TTC549 (cell line): ENCODE data around the gene OR52I1.
A peak's percentile ranks its signal among the peaks of the same experiment; 100 is the strongest.

Experiments
- FAIRE-seq: peaks from 2 replicates; lab custom pipeline; 2012; peaks lifted over from hg19 to GRCh38; lab: Jason Lieb, UNC

OR52I1 gene

GRCh38 chr11:4611986-4612385 lies 18.1 kb downstream of the OR52I1 start:
- FAIRE-seq: no peak

DNA sequence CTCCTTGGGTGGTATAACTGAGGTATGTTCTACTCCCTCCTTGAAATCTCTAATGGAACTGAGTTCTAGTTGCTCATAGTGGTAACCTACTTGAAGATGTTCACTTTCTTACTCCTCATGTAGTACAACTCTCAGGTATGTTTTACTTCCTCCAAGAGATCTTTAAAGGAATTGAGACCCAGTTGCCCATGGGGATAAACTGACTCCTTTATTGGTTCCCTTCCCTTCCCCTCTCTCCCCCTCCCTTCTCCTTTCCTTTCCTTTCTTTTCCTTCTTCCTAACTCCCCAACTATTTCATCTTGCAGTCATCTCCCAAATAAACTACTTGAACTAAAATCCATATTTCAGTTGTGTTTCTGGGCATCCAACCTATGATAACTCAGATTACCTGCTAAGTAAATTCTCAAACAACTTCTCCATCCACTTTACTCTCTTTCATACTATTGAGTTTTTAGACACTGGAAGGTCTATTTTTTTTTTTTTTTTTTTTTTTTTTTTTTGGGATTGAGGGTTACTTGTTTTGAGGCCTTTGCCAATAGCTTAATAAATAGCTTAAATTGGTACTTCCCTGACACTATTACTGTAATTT lies 22.1 kb downstream of the OR52I1 start:
- FAIRE-seq: no peak

GRCh38 chr11:4619514-4619913 lies 25.7 kb downstream of the OR52I1 start:
- no peak for FAIRE-seq

- FAIRE-seq: peak; percentile 37
Measured at GRCh38 chr11:4626207-4627099, 32.6 kb downstream of the OR52I1 start.

DNA sequence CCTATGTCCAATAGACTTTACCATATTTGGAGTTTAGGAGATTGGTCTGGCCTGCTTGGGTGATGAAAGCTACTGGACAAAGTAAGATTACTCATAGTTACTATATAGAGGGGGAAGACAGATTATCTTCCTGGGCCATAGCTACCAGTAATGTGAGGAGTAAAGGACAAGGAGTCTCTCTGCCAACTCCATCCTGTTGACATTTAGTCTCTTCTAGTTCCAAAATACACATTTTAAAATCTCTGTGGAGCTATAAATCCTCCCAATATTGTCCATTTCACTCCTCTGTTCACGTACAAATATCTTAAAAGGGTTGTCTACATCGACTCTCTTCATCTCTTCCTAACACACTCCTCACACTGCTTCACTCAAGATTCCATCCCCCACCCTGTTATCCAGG lies 42.3 kb downstream of the OR52I1 start:
- no peak for FAIRE-seq

DNA sequence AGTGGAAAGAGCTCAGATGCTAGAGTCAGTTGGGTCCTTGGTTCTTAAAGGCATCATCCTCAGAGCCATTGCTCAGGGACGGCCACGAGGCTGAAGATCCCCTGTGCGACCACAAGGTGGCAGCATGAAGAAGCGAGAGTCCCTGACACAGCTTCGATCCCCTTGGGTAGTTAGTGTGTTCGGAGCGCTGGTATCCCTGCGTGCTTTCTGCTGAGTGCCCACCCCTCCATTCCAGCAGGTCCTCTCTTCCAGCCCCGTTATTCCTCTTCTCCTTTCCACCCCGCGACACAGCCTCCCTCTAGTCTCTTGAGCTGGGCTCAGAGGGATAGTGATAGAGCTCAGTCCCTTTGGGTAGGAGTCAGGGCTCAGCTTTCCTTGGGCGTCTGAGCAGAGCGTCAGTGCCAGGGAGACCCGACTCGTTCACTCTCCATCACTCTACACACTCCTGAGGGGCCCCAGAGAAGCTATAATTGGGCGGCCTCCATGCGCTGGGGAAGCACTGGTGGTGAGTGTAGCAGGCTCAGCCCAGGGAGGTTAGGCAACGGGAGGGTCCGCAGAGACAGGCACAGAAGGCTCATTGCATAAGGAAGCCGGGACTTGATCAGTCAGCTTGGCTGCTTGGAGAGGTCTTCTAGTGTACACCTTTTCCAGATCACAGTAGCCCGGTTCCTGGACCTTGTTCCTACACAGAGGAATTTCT lies 43.3 kb downstream of the OR52I1 start, which contains the start of gene OR51D1:
Gene OR51D1 (plus strand): TSS at position 516 of the 700 bp plus-strand sequence. CDS start 2,314 bp downstream, outside the sequence.
- FAIRE-seq: no peak

DNA sequence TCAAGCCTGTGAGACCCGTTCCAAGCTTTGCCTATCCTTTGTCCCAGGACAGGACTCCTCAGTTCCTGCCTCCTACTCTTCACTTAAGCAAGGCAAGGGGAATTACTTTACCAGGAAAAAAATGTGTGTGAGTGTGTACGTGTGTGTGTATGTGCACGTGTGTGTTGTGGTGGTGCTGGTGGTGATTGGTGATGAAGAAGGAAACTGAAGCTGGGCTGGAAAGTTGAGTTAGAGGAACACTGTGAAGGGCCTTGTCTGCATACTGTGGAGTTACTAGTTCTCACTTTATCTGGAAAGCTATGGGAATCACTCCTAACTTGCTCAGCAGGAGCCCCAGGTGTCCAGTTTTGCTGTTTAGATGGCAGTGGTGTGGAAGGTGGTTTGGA lies 43.8 kb downstream of the OR52I1 start:
- FAIRE-seq: no peak

DNA sequence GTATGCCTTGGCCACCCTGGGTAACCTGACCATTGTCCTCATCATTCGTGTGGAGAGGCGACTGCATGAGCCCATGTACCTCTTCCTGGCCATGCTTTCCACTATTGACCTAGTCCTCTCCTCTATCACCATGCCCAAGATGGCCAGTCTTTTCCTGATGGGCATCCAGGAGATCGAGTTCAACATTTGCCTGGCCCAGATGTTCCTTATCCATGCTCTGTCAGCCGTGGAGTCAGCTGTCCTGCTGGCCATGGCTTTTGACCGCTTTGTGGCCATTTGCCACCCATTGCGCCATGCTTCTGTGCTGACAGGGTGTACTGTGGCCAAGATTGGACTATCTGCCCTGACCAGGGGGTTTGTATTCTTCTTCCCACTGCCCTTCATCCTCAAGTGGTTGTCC lies 46.1 kb downstream of the OR52I1 start:
- no peak for FAIRE-seq

DNA sequence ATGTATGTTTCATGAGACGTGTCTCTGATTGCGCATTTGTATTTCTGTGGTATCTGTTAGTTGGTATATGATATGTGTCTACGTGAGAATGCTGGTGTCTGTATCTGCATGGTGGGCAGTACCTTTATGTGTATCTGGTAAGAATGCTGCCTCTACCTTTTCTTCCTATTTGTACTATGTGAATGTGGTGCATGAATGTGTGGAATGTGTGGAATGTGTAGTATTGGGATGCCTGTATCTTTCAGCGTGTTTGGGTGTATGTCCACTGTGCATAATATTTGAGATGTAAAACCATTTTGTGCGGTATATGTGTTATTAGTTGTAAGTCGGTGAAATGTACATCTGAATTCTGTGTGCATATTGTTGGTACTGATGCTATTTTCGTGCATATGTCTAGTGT lies 47.7 kb downstream of the OR52I1 start:
- FAIRE-seq: no peak

- no peak for FAIRE-seq
Measured at GRCh38 chr11:4642043-4642442, 48.2 kb downstream of the OR52I1 start.

- no peak for FAIRE-seq
Measured at GRCh38 chr11:4643076-4643475, 49.2 kb downstream of the OR52I1 start.

DNA sequence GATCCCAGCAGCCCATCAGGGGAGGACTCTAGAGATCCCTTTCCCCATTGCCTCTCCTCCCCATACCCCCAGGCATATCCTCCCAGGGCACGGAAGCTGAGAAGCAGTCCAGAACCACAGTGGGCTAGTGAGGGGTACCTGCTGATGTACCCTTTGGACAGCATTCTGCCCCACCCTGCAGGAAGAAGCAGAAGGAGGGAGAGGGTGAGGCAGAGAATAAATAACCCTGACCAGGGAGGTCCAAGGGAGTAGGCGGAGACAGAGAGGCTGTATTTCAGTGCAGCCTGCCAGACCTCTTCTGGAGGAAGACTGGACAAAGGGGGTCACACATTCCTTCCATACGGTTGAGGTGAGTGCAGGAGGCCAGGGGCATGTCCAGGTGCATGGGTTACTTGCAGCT lies 49.8 kb downstream of the OR52I1 start, which contains the start of gene OR51E1:
Gene OR51E1 (plus strand): TSS at position 301 of the 400 bp plus-strand sequence. CDS start 8,545 bp downstream, outside the sequence.
- no peak for FAIRE-seq

- no peak for FAIRE-seq
Measured at GRCh38 chr11:4644233-4644632, 50.4 kb downstream of the OR52I1 start.
